SU-DHL-6 (cell line): Measurements from ENCODE around the gene COG4.

ENCODE experiments used
- CTCF ChIP-seq: fragments of 200-600 bp; sonication (generic); IDR thresholded peaks from one replicate; pipeline ENCODE4 v1.5.1; 2017; ENCODE audit warnings: antibody characterized with exemption, mild to moderate bottlenecking, low read length, moderate library complexity; ENCODE audit not compliant: insufficient read depth, poor library complexity, severe bottlenecking
- EZH2phosphoT487 ChIP-seq: fragments of 200-600 bp; sonication (generic), shearing (Covaris generic); conservative IDR thresholded peaks from 2 replicates; pipeline ENCODE4 v1.6.1; 2018; ENCODE audit warnings: mild to moderate bottlenecking, antibody characterized with exemption, low read length, moderate library complexity, mixed read lengths

DNA sequence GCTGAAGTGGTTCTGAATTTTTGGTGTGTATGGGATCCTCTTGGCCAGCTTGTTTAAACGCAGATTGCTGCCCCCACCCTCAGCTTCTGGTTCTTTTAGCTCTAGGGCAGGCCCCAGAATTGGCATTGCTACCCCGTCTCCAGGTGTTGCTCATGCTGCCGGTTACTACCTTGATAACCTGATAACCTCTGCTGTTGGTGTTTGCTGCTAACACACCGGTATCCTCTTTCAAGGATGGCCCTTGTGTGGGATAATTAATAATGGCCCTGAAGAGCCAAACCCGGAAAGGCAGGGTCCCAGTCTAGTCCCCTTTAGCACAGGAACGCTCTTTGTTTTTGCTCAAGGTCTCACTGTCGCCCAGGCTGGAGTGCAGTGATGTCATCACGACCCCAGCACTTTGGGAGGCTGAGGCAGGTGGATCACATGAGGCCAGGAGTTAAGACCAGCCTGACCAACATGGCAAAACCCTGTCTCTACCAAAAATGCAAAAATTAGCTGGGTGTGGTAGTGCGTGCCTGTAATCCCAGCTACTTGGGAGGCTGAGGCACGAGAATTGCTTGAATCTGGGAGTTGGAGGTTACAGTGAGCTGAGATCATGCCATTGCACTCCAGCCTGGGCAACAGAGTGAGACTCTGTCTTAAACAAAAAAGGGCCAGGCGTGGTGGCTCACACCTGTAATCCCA, 83.2 kb downstream of the COG4 start:
- TF ChIP-seq CTCF (no peak), EZH2phosphoT487 (no peak)
